OCI-LY1 (cell line): Measurements from ENCODE around the gene C16orf54.
"Not testable (repeated sequence)": the region's sequence is repeated elsewhere in the genome, so short reads cannot be mapped to it uniquely, and the experiment has no call there.

Experiments used
- H2AFZ ChIP-seq: fragments of 200-600 bp; sonication (generic), shearing (Covaris generic); 2 replicates; pipeline ENCODE4 v1.6.0; 2014; ENCODE audit warnings: antibody characterized with exemption, mild to moderate bottlenecking, low read length
- H3F3A ChIP-seq: fragments of 200-600 bp; sonication (generic), shearing (Covaris generic); 2 replicates; pipeline ENCODE4 v1.6.0; 2014; ENCODE audit warnings: mild to moderate bottlenecking, antibody characterized with exemption, low read length, moderate library complexity; ENCODE audit not compliant: insufficient read depth
- H3K27ac ChIP-seq: fragments of 200-600 bp; sonication (generic); 2 replicates; pipeline ENCODE4 v1.5.1; 2014; ENCODE audit warnings: low read length, mixed run types, mild to moderate bottlenecking, low read depth; ENCODE audit not compliant: poor library complexity, severe bottlenecking
- H3K27me3 ChIP-seq: fragments of 200-600 bp; sonication (generic); 2 replicates; pipeline ENCODE4 v1.6.0; 2014; ENCODE audit warnings: antibody characterized with exemption, mild to moderate bottlenecking, low read length, moderate library complexity; ENCODE audit not compliant: insufficient read depth
- H3K36me3 ChIP-seq: fragments of 200-600 bp; sonication (generic); 2 replicates; pipeline ENCODE4 v1.6.1; 2014; ENCODE audit warnings: mild to moderate bottlenecking, antibody characterized with exemption, low read length, moderate library complexity, mixed read lengths; ENCODE audit not compliant: insufficient read depth
- H3K4me1 ChIP-seq: fragments of 200-600 bp; sonication (generic); 2 replicates; pipeline ENCODE4 v1.5.1; 2014; ENCODE audit warnings: mild to moderate bottlenecking, low read length, moderate library complexity; ENCODE audit not compliant: insufficient read depth, severe bottlenecking
- H3K4me2 ChIP-seq: fragments of 200-600 bp; sonication (generic), shearing (Covaris generic); 2 replicates; pipeline ENCODE4 v1.6.1; 2014; ENCODE audit warnings: low read length
- H3K4me3 ChIP-seq: fragments of 200-600 bp; sonication (generic); 2 replicates; pipeline ENCODE4 v1.5.1; 2014; ENCODE audit warnings: low read length, low read depth, mild to moderate bottlenecking, mixed read lengths; ENCODE audit not compliant: poor library complexity, severe bottlenecking
- H3K79me2 ChIP-seq: fragments of 200-600 bp; shearing (Covaris generic); 2 replicates; pipeline ENCODE4 v1.6.1; 2016; ENCODE audit warnings: mixed run types, low read length, mixed read lengths; ENCODE audit not compliant: insufficient read depth
- H3K9ac ChIP-seq: fragments of 200-600 bp; sonication (generic), shearing (Covaris generic); 2 replicates; pipeline ENCODE4 v1.6.1; 2014; ENCODE audit warnings: mild to moderate bottlenecking, low read length, mixed read lengths
- H3K9me2 ChIP-seq: fragments of 200-600 bp; sonication (generic), shearing (Covaris generic); 2 replicates; pipeline ENCODE4 v1.6.1; 2014; ENCODE audit warnings: low read depth, mild to moderate bottlenecking, low read length, mixed read lengths
- H3K9me3 ChIP-seq: fragments of 200-600 bp; shearing (Covaris generic); 2 replicates; pipeline ENCODE4 v1.6.1; 2014; ENCODE audit warnings: low read length, mixed read lengths
- H4K20me1 ChIP-seq: fragments of 200-600 bp; sonication (generic), shearing (Covaris generic); 2 replicates; pipeline ENCODE4 v1.6.0; 2016; ENCODE audit warnings: mild to moderate bottlenecking, low read length; ENCODE audit not compliant: insufficient read depth
- CTCF ChIP-seq: fragments of 200-600 bp; sonication (generic), shearing (Covaris generic); IDR thresholded peaks from 2 replicates; pipeline ENCODE4 v1.5.1; 2017; ENCODE audit warnings: mild to moderate bottlenecking, antibody characterized with exemption, low read length, moderate library complexity, mixed read lengths
- EZH2 ChIP-seq: fragments of 200-600 bp; sonication (generic), shearing (Covaris generic); IDR thresholded peaks from 2 replicates; pipeline ENCODE4 v1.8.0; 2017; ENCODE audit warnings: borderline replicate concordance, mixed run types, mild to moderate bottlenecking, antibody characterized with exemption, low read length, moderate library complexity, mixed read lengths

Gene C16orf54

DNA sequence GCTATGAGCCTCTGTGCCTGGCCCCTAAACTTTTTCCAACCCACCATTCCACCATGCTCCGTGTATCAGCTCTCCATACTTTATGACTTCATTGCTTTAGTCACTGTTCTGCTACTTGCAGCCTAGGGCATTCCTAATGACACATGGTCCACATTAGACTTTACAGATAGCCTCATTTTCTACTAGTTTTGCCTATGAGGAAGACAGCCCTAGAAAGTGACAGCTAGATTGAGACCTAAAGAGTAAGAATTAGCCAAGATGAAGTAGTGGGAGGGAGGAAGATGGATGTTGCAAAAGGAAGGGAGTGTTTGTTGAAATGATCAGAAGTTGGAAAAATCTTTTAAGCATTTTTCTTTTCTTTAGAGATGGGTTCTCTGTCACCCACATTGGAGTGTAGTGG lies 11.0 kb downstream of the C16orf54 start:
- H3K27me3 ChIP-seq = no peaks in the 10 kb centered on the region
- no peaks in the 10 kb centered on the region for H3K9me2 ChIP-seq
- no peaks in the 10 kb centered on the region for H3K9me3 ChIP-seq
- H4K20me1 ChIP-seq = no peaks in the 10 kb centered on the region
- H3K4me1 ChIP-seq = peaks cover 35% of the 10 kb centered on the region
- H3K4me3 ChIP-seq = no peak overlapping the region
- no peak overlapping the region for H2AFZ ChIP-seq
- no peak overlapping the region for H3K27ac ChIP-seq
- no peaks in the 10 kb centered on the region for H3F3A ChIP-seq
- no peaks in the 10 kb centered on the region for H3K36me3 ChIP-seq
- no peak overlapping the region for H3K4me2 ChIP-seq
- no peaks in the 10 kb centered on the region for H3K79me2 ChIP-seq
- H3K9ac ChIP-seq = no peak overlapping the region
- TF ChIP-seq EZH2 (no peak), CTCF (no peak)

DNA sequence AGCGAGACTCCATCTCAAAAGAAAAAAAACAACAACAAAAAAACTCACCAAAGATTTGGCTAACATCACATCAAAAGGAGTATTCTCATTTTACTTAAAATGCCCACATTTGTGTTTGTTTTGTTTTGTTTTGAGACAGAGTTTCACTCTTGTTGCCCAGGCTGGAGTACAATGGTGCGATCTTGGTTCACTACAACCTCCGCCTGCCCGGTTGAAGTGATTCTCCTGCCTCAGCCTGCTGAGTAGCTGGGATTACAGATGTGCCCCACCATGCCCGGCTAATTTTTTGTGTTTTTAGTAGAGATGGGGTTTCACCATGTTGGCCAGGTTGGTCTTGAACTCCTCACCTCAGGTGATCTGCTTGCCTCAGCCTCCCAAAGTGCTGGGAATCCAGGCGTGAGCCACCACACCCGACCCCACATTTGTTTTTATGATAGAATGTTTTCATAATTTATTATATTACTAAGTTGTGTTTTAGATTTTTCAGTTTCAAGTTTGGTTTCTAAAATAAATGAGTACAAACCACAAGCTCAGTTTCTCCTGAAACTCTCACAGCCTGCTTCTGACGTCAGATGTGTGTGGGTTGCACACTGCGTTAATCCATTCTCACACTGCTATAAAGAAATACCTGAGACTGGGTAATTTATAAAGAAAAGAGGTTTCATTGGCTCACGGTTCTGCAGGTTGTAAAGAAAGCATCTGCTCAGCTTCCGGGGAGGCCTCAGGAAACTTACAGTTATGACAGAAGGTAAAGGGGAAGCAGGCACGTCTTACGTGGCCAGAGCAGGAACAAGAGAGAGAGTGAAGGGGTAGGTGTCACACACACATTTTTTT lies 13.8 kb downstream of the C16orf54 start:
- H3K4me3 ChIP-seq, H3K27me3 ChIP-seq, H4K20me1 ChIP-seq, H3K79me2 ChIP-seq, H3K9me3 ChIP-seq, H3K9me2 ChIP-seq, H3F3A ChIP-seq, H2AFZ ChIP-seq, H3K36me3 ChIP-seq, H3K9ac ChIP-seq, H3K27ac ChIP-seq: not testable (repeated sequence)
- H3K4me1 ChIP-seq = peaks cover 28% of the 10 kb centered on the region
- peak overlapping the region; percentile 46; the same call in 1 of the 2 replicates for H3K4me2 ChIP-seq

GRCh38 chr16:29730649-29731048 lies 15.1 kb downstream of the C16orf54 start:
- Histone ChIP-seq H3K27me3 (no peaks in the 10 kb centered on the region), H2AFZ (no peak overlapping the region), H3K9me3 (no peaks in the 10 kb centered on the region), H3K79me2 (no peaks in the 10 kb centered on the region), H3K36me3 (no peaks in the 10 kb centered on the region), H3F3A (peaks cover 7% of the 10 kb centered on the region; the same call in 1 of the 2 replicates), H3K4me3 (no peak overlapping the region), H4K20me1 (no peaks in the 10 kb centered on the region), H3K4me1 (peaks cover 28% of the 10 kb centered on the region), H3K9me2 (no peaks in the 10 kb centered on the region), H3K9ac (no peak overlapping the region; the same call in 1 of the 2 replicates), H3K4me2 (peak overlapping the region; percentile 46), H3K27ac (peak overlapping the region; percentile 46)
- TF ChIP-seq CTCF = no peak
- TF ChIP-seq EZH2 = no peak

DNA sequence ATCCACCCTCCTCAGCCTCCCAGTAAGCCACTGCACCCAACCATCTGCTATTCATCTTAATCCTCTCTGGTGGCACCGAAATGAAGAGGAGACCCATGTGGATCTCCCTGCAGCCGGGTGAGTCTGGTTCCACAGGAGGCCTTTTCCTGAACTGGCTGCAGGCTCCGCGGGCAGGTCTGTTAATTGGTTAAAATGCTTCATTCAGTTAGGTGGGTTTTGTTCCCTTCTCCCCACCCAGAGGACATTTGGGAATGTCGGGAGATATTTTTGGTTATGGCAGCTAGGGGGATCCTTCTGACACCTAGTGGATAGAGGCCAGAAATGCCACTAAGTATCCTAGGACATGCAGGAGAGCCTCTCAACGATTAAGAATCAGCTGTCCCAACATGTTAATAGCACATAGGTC lies 16.7 kb downstream of the C16orf54 start:
- H2AFZ ChIP-seq = no peak overlapping the region
- H3K4me3 ChIP-seq = no peak overlapping the region
- H3K4me2 ChIP-seq = no peak overlapping the region
- no peaks in the 10 kb centered on the region for H4K20me1 ChIP-seq
- no peaks in the 10 kb centered on the region for H3K36me3 ChIP-seq
- no peak overlapping the region for H3K9ac ChIP-seq
- no peaks in the 10 kb centered on the region for H3K79me2 ChIP-seq
- H3K27ac ChIP-seq = no peak overlapping the region
- H3K27me3 ChIP-seq = no peaks in the 10 kb centered on the region
- peaks cover 28% of the 10 kb centered on the region for H3K4me1 ChIP-seq
- no peaks in the 10 kb centered on the region for H3K9me3 ChIP-seq
- H3F3A ChIP-seq = peaks cover 7% of the 10 kb centered on the region; the same call in 1 of the 2 replicates
- no peaks in the 10 kb centered on the region for H3K9me2 ChIP-seq
- TF ChIP-seq EZH2 (no peak), CTCF (peak; percentile 51)
